Neuronal stem cell (in vitro differentiated cells): ENCODE measurements around the gene COMMD1.

Experiments used
- DNase-seq: peaks from one replicate; pipeline ENCODE4 v3.0.0-alpha.2; 2013; ENCODE audit warnings: low spot score
- H2AFZ ChIP-seq: one replicate; pipeline ENCODE4 v1.6.1; 2013; ENCODE audit warnings: mild to moderate bottlenecking, low read length, inconsistent platforms
- H2AK5ac ChIP-seq: 2 replicates; pipeline ENCODE4 v1.6.1; 2013; ENCODE audit warnings: low read depth, mild to moderate bottlenecking, inconsistent platforms, low read length, moderate library complexity, mixed read lengths
- H2BK120ac ChIP-seq: 2 replicates; pipeline ENCODE4 v1.6.1; 2013; ENCODE audit warnings: low read depth, mild to moderate bottlenecking, inconsistent platforms, low read length, moderate library complexity, mixed read lengths
- H2BK12ac ChIP-seq: one replicate; pipeline ENCODE4 v1.6.1; 2013; ENCODE audit warnings: low read length, inconsistent platforms
- H2BK15ac ChIP-seq: 2 replicates; pipeline ENCODE4 v1.6.1; 2013; ENCODE audit warnings: mild to moderate bottlenecking, low read length, inconsistent platforms, mixed read lengths
- H2BK5ac ChIP-seq: one replicate; pipeline ENCODE4 v1.6.1; 2013; ENCODE audit warnings: inconsistent platforms, mild to moderate bottlenecking, low read length, moderate library complexity
- H3K14ac ChIP-seq: one replicate; pipeline ENCODE4 v1.6.1; 2013; ENCODE audit warnings: low read length, inconsistent platforms
- H3K18ac ChIP-seq: 2 replicates; pipeline ENCODE4 v1.6.1; 2013; ENCODE audit warnings: low read length, inconsistent platforms
- H3K23ac ChIP-seq: 2 replicates; pipeline ENCODE4 v1.6.1; 2013; ENCODE audit warnings: low read depth, mild to moderate bottlenecking, mixed read lengths, low read length, inconsistent platforms; ENCODE audit not compliant: poor library complexity
- H3K27ac ChIP-seq: replicated peaks from 3 replicates; pipeline ENCODE4 v1.5.1; 2013; ENCODE audit warnings: low read length, inconsistent platforms
- H3K27me3 ChIP-seq, 3 experiments: 2 replicates each; pipeline ENCODE4 v1.6.1; 2013; ENCODE audit warnings: low read length in 3 of 3, mild to moderate bottlenecking in 2 of 3, inconsistent platforms in 1 of 3, low read depth in 1 of 3, mixed read lengths in 1 of 3, moderate library complexity in 1 of 3; ENCODE audit not compliant: control insufficient read depth in 3 of 3, insufficient read depth in 3 of 3
- H3K36me3 ChIP-seq, 2 donors: replicated peaks in 1 of 2; 2 replicates each; pipeline ENCODE4 v1.6.1; 2013; ENCODE audit warnings: low read length in 2 of 2; ENCODE audit not compliant: control insufficient read depth in 2 of 2, insufficient read depth in 2 of 2
- H3K4ac ChIP-seq: 2 replicates; pipeline ENCODE4 v1.6.1; 2013; ENCODE audit warnings: inconsistent platforms, mild to moderate bottlenecking, low read length, moderate library complexity
- H3K4me1 ChIP-seq, 2 donors: 1 replicate in 1 of 2; 2 replicates in 1 of 2; pipeline ENCODE4 v1.6.1; 2013; ENCODE audit warnings: low read length in 2 of 2, low read depth in 1 of 2; ENCODE audit not compliant: control insufficient read depth in 2 of 2, insufficient read depth in 1 of 2
- H3K4me2 ChIP-seq: one replicate; pipeline ENCODE4 v1.6.1; 2013; ENCODE audit warnings: mild to moderate bottlenecking, low read length, inconsistent platforms; ENCODE audit not compliant: insufficient read depth, poor library complexity, severe bottlenecking
- H3K4me3 ChIP-seq, 2 donors: 2 replicates each; pipeline ENCODE4 v1.5.1; 2013; ENCODE audit warnings: low read length in 2 of 2, mild to moderate bottlenecking in 2 of 2, inconsistent platforms in 1 of 2, moderate library complexity in 1 of 2
- H3K79me1 ChIP-seq: one replicate; pipeline ENCODE4 v1.6.1; 2013; ENCODE audit warnings: low read depth, mild to moderate bottlenecking, inconsistent platforms, low read length, moderate library complexity
- H3K9ac ChIP-seq: one replicate; pipeline ENCODE4 v1.6.1; 2013; ENCODE audit warnings: mild to moderate bottlenecking, low read depth, low read length, inconsistent platforms; ENCODE audit not compliant: poor library complexity
- H3K9me3 ChIP-seq, 2 donors: replicated peaks in 1 of 2; 2 replicates each; pipeline versions ENCODE3 to v1.6.1; 2013; ENCODE audit warnings: low read length in 2 of 2, mild to moderate bottlenecking in 2 of 2, inconsistent platforms in 1 of 2, low read depth in 1 of 2, mixed read lengths in 1 of 2, moderate library complexity in 1 of 2; ENCODE audit not compliant: control insufficient read depth in 2 of 2, insufficient read depth in 1 of 2
- H4K8ac ChIP-seq: one replicate; pipeline ENCODE4 v1.6.1; 2013; ENCODE audit warnings: low read depth, mild to moderate bottlenecking, inconsistent platforms, low read length, moderate library complexity
- H4K91ac ChIP-seq: one replicate; pipeline ENCODE4 v1.6.1; 2013; ENCODE audit warnings: low read length, low read depth, mild to moderate bottlenecking, inconsistent platforms; ENCODE audit not compliant: poor library complexity
- WGBS, 2 donors: extraction: QIAGEN DNeasy Blood & Tissue Kit; methylation state at CpG; one replicate each; pipeline ENCODE4 v1.1.7; 2013; ENCODE audit warnings: missing lambda C conversion rate in 2 of 2, mixed read lengths in 1 of 2; ENCODE audit not compliant: insufficient read length in 2 of 2, insufficient replicate concordance in 1 of 2; ENCODE audit errors: extremely low coverage in 2 of 2; 5-methylcytosine and 5-hydroxymethylcytosine counted together

COMMD1 gene

GRCh38 chr2:61946666-61947065 lies 41.2 kb downstream of the COMMD1 start:
- Histone ChIP-seq H2BK15ac (no peak overlapping the region), H2AK5ac (no peak overlapping the region), H2BK12ac (no peak overlapping the region), H3K4me2 (no peak overlapping the region), H4K91ac (no peak overlapping the region), H3K27me3 (no peaks in the 10 kb centered on the region), H3K9ac (no peak overlapping the region), H3K36me3 (no peaks in the 10 kb centered on the region), H3K23ac (no peak overlapping the region), H2BK5ac (no peak overlapping the region), H3K9me3 (no peaks in the 10 kb centered on the region), H3K79me1 (no peaks in the 10 kb centered on the region), H3K4ac (no peak overlapping the region), H2BK120ac (no peak overlapping the region), H4K8ac (no peak overlapping the region), H3K18ac (no peak overlapping the region), H3K4me3 (no peak overlapping the region), H3K27ac (no peak overlapping the region), H2AFZ (no peak overlapping the region), H3K14ac (no peak overlapping the region), H3K4me1 (peaks cover 0 to 3% of the 10 kb centered on the region in 2 donors)
- DNase-seq, result no peak
- 100% methylated on average over 2 of the region's 4 CpGs; no CpG with 5 or more reads in 1 of the 2 donors for WGBS, 2 donors

GRCh38 chr2:61948661-61949457 lies 43.4 kb downstream of the COMMD1 start:
- peaks cover 2 to 9% of the 10 kb centered on the region in 2 donors for H3K9me3 ChIP-seq
- H4K91ac ChIP-seq, result no peak overlapping the region
- no peak overlapping the region for H2BK15ac ChIP-seq
- no peak overlapping the region for H3K23ac ChIP-seq
- no CpG with 5 or more reads among the region's 5 CpGs for WGBS, 2 donors
- H3K4ac ChIP-seq, result no peak overlapping the region
- no peak overlapping the region for H3K4me2 ChIP-seq
- no peak overlapping the region for H2BK120ac ChIP-seq
- no peak overlapping the region for H3K27ac ChIP-seq
- H3K4me3 ChIP-seq, result no peak overlapping the region
- H3K27me3 ChIP-seq, result no peaks in the 10 kb centered on the region
- H2AK5ac ChIP-seq, result no peak overlapping the region
- no peak overlapping the region for H3K9ac ChIP-seq
- no peak overlapping the region for H2AFZ ChIP-seq
- H4K8ac ChIP-seq, result no peak overlapping the region
- peaks cover 0 to 3% of the 10 kb centered on the region in 2 donors for H3K4me1 ChIP-seq
- H3K14ac ChIP-seq, result no peak overlapping the region
- no peaks in the 10 kb centered on the region for H3K36me3 ChIP-seq
- no peaks in the 10 kb centered on the region for H3K79me1 ChIP-seq
- no peak overlapping the region for H3K18ac ChIP-seq
- H2BK12ac ChIP-seq, result no peak overlapping the region
- DNase-seq, result no peak
- H2BK5ac ChIP-seq, result no peak overlapping the region

DNA sequence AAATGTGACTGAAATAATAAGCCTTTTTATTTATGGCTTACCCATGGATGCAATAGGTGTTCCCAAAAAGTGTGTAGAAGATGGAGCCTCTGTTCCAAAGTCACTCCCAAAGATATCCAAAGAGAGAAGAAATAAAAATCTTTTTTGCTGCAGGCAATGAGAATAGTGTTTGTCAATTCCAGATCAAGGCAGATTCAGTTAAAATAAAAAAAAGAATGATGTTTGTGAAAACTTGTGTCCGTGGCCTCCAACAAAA lies 43.9 kb downstream of the COMMD1 start:
- Histone ChIP-seq H2BK15ac (no peak overlapping the region), H3K27me3 (no peaks in the 10 kb centered on the region), H2BK12ac (no peak overlapping the region), H3K4me1 (peaks cover 0 to 3% of the 10 kb centered on the region in 2 donors), H3K23ac (no peak overlapping the region), H3K14ac (no peak overlapping the region), H3K36me3 (no peaks in the 10 kb centered on the region), H2AK5ac (no peak overlapping the region), H3K4me3 (no peak overlapping the region), H3K18ac (no peak overlapping the region), H3K27ac (no peak overlapping the region), H3K9ac (no peak overlapping the region), H2AFZ (no peak overlapping the region), H3K4me2 (no peak overlapping the region), H3K4ac (no peak overlapping the region), H3K9me3 (peaks cover 2 to 9% of the 10 kb centered on the region in 2 donors), H4K91ac (no peak overlapping the region), H3K79me1 (no peaks in the 10 kb centered on the region), H2BK5ac (no peak overlapping the region), H4K8ac (no peak overlapping the region), H2BK120ac (no peak overlapping the region)
- no CpG with 5 or more reads among the region's 1 CpG for WGBS, 2 donors
- no peak for DNase-seq

- WGBS, 2 donors, result no CpG with 5 or more reads among the region's 6 CpGs
- H3K79me1 ChIP-seq, result no peaks in the 10 kb centered on the region
- H3K36me3 ChIP-seq, result no peaks in the 10 kb centered on the region
- H4K91ac ChIP-seq, result no peak overlapping the region
- H2AFZ ChIP-seq, result no peak overlapping the region
- no peak overlapping the region for H2AK5ac ChIP-seq
- H3K9me3 ChIP-seq, result peaks cover 2 to 9% of the 10 kb centered on the region in 2 donors
- DNase-seq, result no peak
- H2BK120ac ChIP-seq, result no peak overlapping the region
- no peak overlapping the region for H3K4me3 ChIP-seq
- no peak overlapping the region for H2BK12ac ChIP-seq
- H3K18ac ChIP-seq, result no peak overlapping the region
- no peak overlapping the region for H2BK15ac ChIP-seq
- no peak overlapping the region for H3K23ac ChIP-seq
- H4K8ac ChIP-seq, result no peak overlapping the region
- no peak overlapping the region for H3K9ac ChIP-seq
- H3K4me2 ChIP-seq, result no peak overlapping the region
- no peak overlapping the region for H3K14ac ChIP-seq
- H3K4me1 ChIP-seq, result peaks cover 0 to 3% of the 10 kb centered on the region in 2 donors
- no peak overlapping the region for H3K4ac ChIP-seq
- no peaks in the 10 kb centered on the region for H3K27me3 ChIP-seq
- no peak overlapping the region for H3K27ac ChIP-seq
- no peak overlapping the region for H2BK5ac ChIP-seq
Observed at GRCh38 chr2:61949714-61950560, 44.5 kb downstream of the COMMD1 start.
